HepG2 (cell line): ENCODE results near the gene ZDHHC16. TPM values are rescaled to one million over a fixed set of nuclear protein-coding genes. Genes with fewer than 3 reads are reported as not detected.

Experiments
- ATAC-seq: fragments of 200-7000 bp; cut with Tn5 transposase; 3 replicates; pipeline ENCODE4 v1.9.1; 2020; ENCODE audit warnings: mild to moderate bottlenecking, moderate library complexity
- BruUV-seq: library from RNA; stranded (reverse); fragments of 400-500 nt; replicated peaks from 2 replicates; lab custom pipeline; 2021; lab: Mats Ljungman, UMichigan
- CTCF ChIA-PET: fragments of 300-600 bp; formaldehyde crosslinking; extraction: SDS; loops from one replicate; lab custom pipeline; 2021; ENCODE audit warnings: low total read pairs, inconsistent platforms, low intra/inter-chr PET ratio; lab: Yijun Ruan, JAX
- POLR2A ChIA-PET: fragments of 350-600 bp; sonication (Branson Sonifier 250); formaldehyde crosslinking; loops from one replicate; lab custom pipeline; 2020; ENCODE audit warnings: antibody characterized with exemption, inconsistent platforms; lab: Yijun Ruan, JAX
- DNase-seq: peaks from one replicate; pipeline ENCODE4 v3.0.0-alpha.2; 2015; ENCODE audit warnings: low spot score
- FAIRE-seq: peaks from 3 replicates; lab custom pipeline; 2011; peaks lifted over from hg19 to GRCh38; lab: Jason Lieb, UNC
- H2AFZ ChIP-seq: one replicate; pipeline ENCODE4 v1.6.1; 2011; ENCODE audit warnings: low read length, inconsistent platforms
- H3K27ac ChIP-seq: fragments of 300-600 bp; 3 replicates; pipeline ENCODE4 v1.8.0; 2011; ENCODE audit warnings: mixed run types, mild to moderate bottlenecking, mixed read lengths, low read length, inconsistent platforms; ENCODE audit not compliant: insufficient read depth; ENCODE audit errors: extremely low read length
- H3K27me3 ChIP-seq, 2 experiments: fragments of 200-600 bp in 1 of 2; 2 replicates in 1 of 2; 3 replicates in 1 of 2; pipeline versions ENCODE4 v1.6.0 to v1.8.0; 2011; ENCODE audit warnings: low read length in 2 of 2, mild to moderate bottlenecking in 2 of 2, moderate library complexity in 2 of 2, inconsistent platforms in 1 of 2; ENCODE audit not compliant: insufficient read depth in 2 of 2, control insufficient read depth in 1 of 2
- H3K36me3 ChIP-seq, 2 experiments: fragments of 200-600 bp in 1 of 2; replicated peaks in 1 of 2; 2 replicates in 1 of 2; 3 replicates in 1 of 2; pipeline versions ENCODE4 v1.5.1 to v1.8.0; 2011; ENCODE audit warnings: low read length in 2 of 2, inconsistent platforms in 1 of 2; ENCODE audit not compliant: insufficient read depth in 2 of 2, control insufficient read depth in 1 of 2
- H3K4me1 ChIP-seq: 2 replicates; pipeline ENCODE4 v1.5.1; 2012; ENCODE audit warnings: low read length, inconsistent platforms; ENCODE audit not compliant: insufficient read depth
- H3K4me2 ChIP-seq: 2 replicates; pipeline ENCODE4 v1.6.0; 2011; ENCODE audit warnings: low read depth, low read length, inconsistent platforms
- H3K4me3 ChIP-seq, 3 experiments: fragments of 200-600 bp in 1 of 3; sonication (generic), shearing (Covaris generic) in 1 of 3; replicated peaks in 1 of 3; 2 replicates each; pipeline ENCODE4 v1.5.1; 2011 to 2016; ENCODE audit warnings: low read length in 3 of 3, inconsistent platforms in 2 of 3, low read depth in 2 of 3, mild to moderate bottlenecking in 2 of 3, control low read depth in 1 of 3, mixed read lengths in 1 of 3; ENCODE audit not compliant: insufficient read depth in 1 of 3
- H3K79me2 ChIP-seq: one replicate; pipeline ENCODE4 v1.6.1; 2011; ENCODE audit warnings: low read length, inconsistent platforms; ENCODE audit not compliant: insufficient read depth
- H3K9ac ChIP-seq: 2 replicates; pipeline ENCODE4 v1.6.0; 2011; ENCODE audit warnings: mild to moderate bottlenecking, low read depth, low read length, inconsistent platforms; ENCODE audit not compliant: insufficient read depth
- H3K9me3 ChIP-seq: 2 replicates; pipeline ENCODE4 v1.5.1; 2012; ENCODE audit warnings: mild to moderate bottlenecking, low read length
- H4K20me1 ChIP-seq: 2 replicates; pipeline ENCODE4 v1.6.0; 2011; ENCODE audit warnings: inconsistent platforms, mild to moderate bottlenecking, low read length, moderate library complexity; ENCODE audit not compliant: insufficient read depth
- HMGA1 ChIP-seq: sonication (generic); formaldehyde crosslinking; conservative IDR thresholded peaks from 2 replicates; pipeline ENCODE4 v1.4.0; 2020; ENCODE audit warnings: missing genetic modification reagents
- HNRNPUL1 ChIP-seq: fragments of 200-400 bp; formaldehyde crosslinking; IDR thresholded peaks from 2 replicates; pipeline ENCODE4 v1.6.1; 2017; ENCODE audit warnings: low read depth, mild to moderate bottlenecking, low read length, moderate library complexity
- KLF15 ChIP-seq: sonication (generic); formaldehyde crosslinking; IDR thresholded peaks from 2 replicates; pipeline ENCODE4 v1.8.1; 2023; ENCODE audit warnings: borderline replicate concordance, mild to moderate bottlenecking, inconsistent platforms, missing genetic modification reagents, mixed read lengths
- PRDM10 ChIP-seq: sonication (generic); formaldehyde crosslinking; IDR thresholded peaks from 2 replicates; pipeline ENCODE4 v1.4.0; 2020; ENCODE audit warnings: low read depth, missing genetic modification reagents
- RCOR2 ChIP-seq: IDR thresholded peaks from 2 replicates; pipeline ENCODE4 v1.6.1; 2016; ENCODE audit warnings: missing biosample characterization, missing genetic modification reagents
- SOX5 ChIP-seq: IDR thresholded peaks from 2 replicates; pipeline ENCODE4 v1.6.1; 2016; ENCODE audit warnings: borderline replicate concordance
- ZBTB26 ChIP-seq: IDR thresholded peaks from 2 replicates; pipeline ENCODE4 v1.6.1; 2016; ENCODE audit warnings: missing compliant biosample characterization, missing genetic modification reagents, borderline replicate concordance
- ZMAT3 ChIP-seq: sonication (generic); formaldehyde crosslinking; conservative IDR thresholded peaks from 2 replicates; pipeline ENCODE4 v1.7.0; 2021; ENCODE audit warnings: missing genetic modification reagents
- ZNF24 ChIP-seq: fragments of 450-650 bp; IDR thresholded peaks from 2 replicates; pipeline ENCODE4 v1.6.1; 2017; ENCODE audit warnings: antibody characterized with exemption, mild to moderate bottlenecking
- ZNF276 ChIP-seq: sonication (generic); formaldehyde crosslinking; IDR thresholded peaks from 2 replicates; pipeline ENCODE4 v1.4.0; 2020; ENCODE audit warnings: mild to moderate bottlenecking, low read depth, missing genetic modification reagents
- ZNF354B ChIP-seq: sonication (generic); formaldehyde crosslinking; IDR thresholded peaks from 2 replicates; pipeline ENCODE4 v1.8.0; 2022; ENCODE audit warnings: mild to moderate bottlenecking, missing genetic modification reagents
- ZNF576 ChIP-seq: sonication (generic); formaldehyde crosslinking; IDR thresholded peaks from 2 replicates; pipeline ENCODE4 v1.4.0; 2020; ENCODE audit warnings: mild to moderate bottlenecking, missing genetic modification reagents
- ZSCAN21 ChIP-seq: sonication (generic); formaldehyde crosslinking; IDR thresholded peaks from 2 replicates; pipeline ENCODE4 v1.8.0; 2022; ENCODE audit warnings: mild to moderate bottlenecking, missing genetic modification reagents, moderate library complexity, borderline replicate concordance
- WGBS: methylation state at CpG from one replicate; pipeline ENCODE4 v1.1.6; 2017; ENCODE audit warnings: low lambda C conversion rate; 5-methylcytosine and 5-hydroxymethylcytosine counted together
- in situ Hi-C: cut with HindIII; loops from 2 replicates; pipeline ENCODE4 v1.10.0; 2017; ENCODE audit warnings: low pct_unique_long_range_greater_than_20kb; ENCODE audit not compliant: extremely low pct_ligation_motif_present
- intact Hi-C: fragments of 100-400 bp; cut with micrococcal nuclease; formaldehyde crosslinking; loops from one replicate; pipeline ENCODE4 v1.10.0; 2022; ENCODE audit not compliant: unreplicated experiment
- polyA plus RNA-seq, 8 experiments: library from polyadenylated mRNA; depleted of rRNA in 3 of 8; stranded (reverse) in 7 of 8; unstranded in 1 of 8; fragments of >200 nt; fragmentation: Illumina TruSeq in 4 of 8; extraction: Trizol in 4 of 8; gene quantifications; 2 replicates each; pipeline versions ENCODE4 v1.2.1 to v1.2.3, GENCODE V29; 2011 to 2016; ENCODE audit warnings: low read depth in 4 of 8, missing spikeins in 1 of 8, mixed read lengths in 1 of 8; ENCODE audit not compliant: insufficient read depth in 1 of 8
- total RNA-seq, 5 experiments: library from RNA; depleted of rRNA; stranded (reverse); fragments of >200 nt; fragmentation: Illumina TruSeq; extraction: Trizol; gene quantifications; 2 replicates each; pipeline ENCODE4 v1.2.3, GENCODE V29; 2016; ENCODE audit warnings: low read depth in 1 of 5
- TF ChIP-seq, protein P1 (sequence below): IDR thresholded peaks from 2 replicates; pipeline ENCODE4 v1.6.1; 2016

The ZDHHC16 gene
- total and polyA plus RNA-seq, 2 of the 13 experiments (the other 11 are each of a cell fraction or from before 2014, with no cell fraction given), result 40.8 to 41.8 TPM

GRCh38 chr10:97425964-97426775 is 19.8 kb upstream of the ZDHHC16 start, which contains the start of gene PGAM1:
PGAM1 (plus strand) TSS chr10:97426191; CDS start chr10:97426308, 117 bp downstream.
- Histone ChIP-seq H3K27me3 (no peaks in the 10 kb centered on the region; a peak in 1 of 5 replicates), H3K9me3 (no peaks in the 10 kb centered on the region), H4K20me1 (peaks cover 31% of the 10 kb centered on the region), H2AFZ (peak within 1 kb of the TSS; percentile 72), H3K4me2 (peak within 1 kb of the TSS; percentile 95), H3K9ac (peak within 1 kb of the TSS; percentile 93), H3K4me1 (peaks cover 46% of the 10 kb centered on the region), H3K79me2 (peaks cover 40% of the 10 kb centered on the region), H3K4me3 (peak within 1 kb of the TSS; percentile 86 to 98 (median 96)), H3K36me3 (peaks cover 1 to 21% of the 10 kb centered on the region in 2 experiments; a peak in 4 of 5 replicates), H3K27ac (peak within 1 kb of the TSS; percentile 89)
- peak; percentile 83 for ATAC-seq
- ChIA-PET POLR2A (interaction anchor here (0.6 to 1.9 kb wide), 2 partner anchors 18 to 25 kb away, joined by 4 to 5 read pairs; partner anchors contain the start of gene RRP12), CTCF (interaction anchor here (2.1 kb wide), 1 partner anchor 19 kb away, joined by 14 read pairs; no protein-coding TSS in a partner anchor)
- DNase-seq, result peak; percentile 89
- BruUV-seq, result TSS peak; percentile 67
- WGBS, result 0% methylated on average over 23 of the region's 90 CpGs
- intact Hi-C loops, result loop anchor here (2.0 kb wide), 1 partner anchor 19 kb away; no protein-coding TSS in a partner anchor
- FAIRE-seq, result peak; percentile 39
- in situ Hi-C loops, result no loop called here
- TF ChIP-seq ZBTB26 (CRISPR knock-in tag), result peak; percentile 56; the same call in 1 of the 2 replicates
- TF ChIP-seq ZNF276 (CRISPR knock-in tag), result no peak
- TF ChIP-seq ZMAT3 (CRISPR knock-in tag), result no peak
- no peak for TF ChIP-seq HNRNPUL1
- TF ChIP-seq ZNF24, result no peak
- TF ChIP-seq, protein P1, sequence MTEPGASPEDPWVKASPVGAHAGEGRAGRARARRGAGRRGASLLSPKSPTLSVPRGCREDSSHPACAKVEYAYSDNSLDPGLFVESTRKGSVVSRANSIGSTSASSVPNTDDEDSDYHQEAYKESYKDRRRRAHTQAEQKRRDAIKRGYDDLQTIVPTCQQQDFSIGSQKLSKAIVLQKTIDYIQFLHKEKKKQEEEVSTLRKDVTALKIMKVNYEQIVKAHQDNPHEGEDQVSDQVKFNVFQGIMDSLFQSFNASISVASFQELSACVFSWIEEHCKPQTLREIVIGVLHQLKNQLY (CRISPR knock-in tag), result no peak
- no peak for TF ChIP-seq HMGA1 (CRISPR knock-in tag)
- TF ChIP-seq KLF15, result no peak
- TF ChIP-seq SOX5 (CRISPR knock-in tag), result peak; percentile 42; the same call in 1 of the 2 replicates
- TF ChIP-seq PRDM10, result no peak
- no peak for TF ChIP-seq ZNF354B (CRISPR knock-in tag)
- peak; percentile 83; the same call in 1 of the 2 replicates for TF ChIP-seq ZSCAN21 (CRISPR knock-in tag)
- no peak for TF ChIP-seq ZNF576 (CRISPR knock-in tag)
- TF ChIP-seq RCOR2 (CRISPR knock-in tag), result 0 out of 2 replicates have a peak, but pooled peaks have one; percentile 17
